Upper lobe of left lung (tissue), 6 donors: ENCODE measurements around the gene ATAD1. TPM values are rescaled to one million over a fixed set of nuclear protein-coding genes. Genes with fewer than 3 reads are reported as not detected.

Experiments used
- ATAC-seq, 2 donors: fragments of 200-7000 bp; cut with Tn5 transposase; one replicate each; pipeline ENCODE4 v1.9.1; 2022; ENCODE audit warnings: mild to moderate bottlenecking in 2 of 2, moderate library complexity in 2 of 2; ENCODE audit not compliant: low FRiP score in 2 of 2
- DNase-seq, 2 donors: peaks; one replicate each; pipeline ENCODE4 v3.0.0-alpha.2; 2019 to 2020
- H3K27ac ChIP-seq, 4 donors: fragments of 200-600 bp; sonication (generic); one replicate each; pipeline ENCODE4 v1.5.1; 2016 to 2019
- H3K27me3 ChIP-seq, 4 donors: fragments of 200-600 bp; sonication (generic); one replicate each; pipeline ENCODE4 v1.5.1; 2017 to 2019
- H3K36me3 ChIP-seq, 4 donors: fragments of 200-600 bp; sonication (generic); one replicate each; pipeline ENCODE4 v1.5.1; 2016 to 2019
- H3K4me1 ChIP-seq, 4 donors: fragments of 200-600 bp; sonication (generic); one replicate each; pipeline ENCODE4 v1.5.1; 2018 to 2019
- H3K4me3 ChIP-seq, 4 donors: fragments of 200-600 bp; sonication (generic); one replicate each; pipeline ENCODE4 v1.5.1; 2017 to 2019; ENCODE audit warnings: mild to moderate bottlenecking in 2 of 4, moderate library complexity in 1 of 4
- H3K9me3 ChIP-seq, 4 donors: fragments of 200-600 bp; sonication (generic); one replicate each; pipeline ENCODE4 v1.5.1; 2018 to 2019
- EP300 ChIP-seq, 4 donors: sonication (generic); formaldehyde crosslinking; IDR thresholded peaks; one replicate each; pipeline ENCODE4 v1.5.1; 2017; ENCODE audit warnings: antibody characterized with exemption in 4 of 4, control low read depth in 2 of 4
- POLR2A ChIP-seq, 4 donors: fragments of 450-650 bp; IDR thresholded peaks; one replicate each; pipeline ENCODE4 v1.5.1; 2016 to 2017; ENCODE audit warnings: antibody characterized with exemption in 4 of 4, mild to moderate bottlenecking in 2 of 4
- POLR2AphosphoS5 ChIP-seq, 2 donors: sonication (generic); formaldehyde crosslinking; IDR thresholded peaks; one replicate each; pipeline ENCODE4 v1.5.1; 2017; ENCODE audit warnings: antibody characterized with exemption in 2 of 2
- WGBS, 2 donors: methylation state at CpG; one replicate each; pipeline ENCODE4 v1.1.5; 2017 to 2018; 5-methylcytosine and 5-hydroxymethylcytosine counted together
- total RNA-seq, 6 donors: library from RNA; depleted of rRNA in 4 of 6; stranded (reverse); fragments of >200 nt in 4 of 6; gene quantifications; one replicate each; pipeline versions ENCODE4 v1.1.0 to v1.2.1, GENCODE V29; 2016 to 2021
- TF ChIP-seq, protein P1 (sequence below), 6 experiments: fragments of 450-650 bp in 4 of 6; fragments of 200-600 bp in 2 of 6; sonication (generic) in 2 of 6; IDR thresholded peaks; one replicate each; pipeline ENCODE4 v1.5.1; 2016 to 2019; ENCODE audit warnings: antibody characterized with exemption in 6 of 6
- donor health status: DM: no; HTN: no; CAD: no; lungs with moderate emphysema.
- donor health status: DM: no; HTN: yes; CAD: no; lungs with severe emphysema.

Gene ATAD1
- total RNA-seq, 6 donors from 2014 or later: 6.3 to 66.9 (median 36.2) TPM

DNA sequence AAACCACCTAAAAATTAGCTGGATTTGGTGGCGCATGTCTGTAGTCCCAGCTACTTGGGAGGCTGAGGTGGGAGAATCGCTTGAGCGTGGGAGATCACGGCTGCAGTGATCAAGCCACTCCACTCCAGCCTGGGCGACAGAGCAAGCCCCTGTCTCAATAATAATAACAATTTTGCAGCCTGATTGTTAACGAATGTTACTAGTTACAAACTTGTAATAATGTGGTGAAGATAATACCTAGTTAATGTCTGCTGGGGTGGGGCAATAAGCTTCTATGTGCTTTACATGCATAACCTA, 1.2 kb upstream of the ATAD1 start:
- H3K4me3 ChIP-seq: no peak overlapping the region
- TF ChIP-seq POLR2A (IDR thresholded peaks at IDR 0.05): no peak
- ATAC-seq: no peak
- no peaks in the 10 kb centered on the region for H3K9me3 ChIP-seq
- peaks cover 5 to 28% (median 22%) of the 10 kb centered on the region in 4 donors for H3K4me1 ChIP-seq
- H3K36me3 ChIP-seq: peaks cover 0 to under 1% (median 0%) of the 10 kb centered on the region in 4 donors
- no peaks in the 10 kb centered on the region for H3K27me3 ChIP-seq
- H3K27ac ChIP-seq: no peak overlapping the region
- no peak for DNase-seq
- WGBS, 2 donors: 91 to 93% methylated on average over 6 of the region's 6 CpGs

DNA sequence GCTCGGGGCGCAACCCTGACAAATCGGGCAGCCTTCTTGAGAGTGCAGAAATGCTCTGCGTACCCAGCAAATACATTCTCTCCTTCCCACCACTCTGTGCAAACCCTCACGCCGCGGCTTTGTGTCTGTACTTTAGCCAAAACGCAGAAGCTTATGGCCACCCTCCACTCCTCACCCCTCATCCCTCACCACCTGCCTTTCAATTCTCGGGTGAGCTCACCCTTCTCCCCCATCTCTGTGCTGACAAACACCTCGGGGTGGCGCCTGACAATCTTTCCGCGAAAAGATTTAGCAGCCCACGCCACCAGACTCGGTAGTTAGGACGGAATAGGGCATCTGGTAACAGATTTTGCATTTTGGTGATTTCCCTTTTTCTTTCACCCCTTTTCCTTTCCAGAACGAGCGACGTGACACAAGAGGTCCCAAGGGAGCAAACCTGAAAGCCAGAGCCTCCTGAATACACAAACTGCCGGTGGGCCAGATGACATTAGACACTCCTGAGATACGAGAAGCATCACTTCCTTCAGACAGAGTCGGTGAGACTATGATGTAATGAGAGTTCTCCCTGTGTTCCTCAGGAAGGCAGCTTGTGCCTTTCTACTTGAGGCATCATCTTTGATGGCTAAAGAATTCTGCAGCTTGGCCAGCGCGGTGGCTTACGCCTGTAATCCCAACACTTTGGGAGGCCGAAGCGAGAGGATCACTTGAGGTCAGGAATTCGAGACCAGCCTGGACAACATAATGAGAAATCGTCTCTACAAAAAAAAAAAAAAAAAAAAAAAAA, 671 bp upstream of the ATAD1 start:
- TF ChIP-seq POLR2AphosphoS5 (IDR thresholded peaks at IDR 0.05): peak in 1 of 2 donors; percentile 5
- TF ChIP-seq, protein P1, sequence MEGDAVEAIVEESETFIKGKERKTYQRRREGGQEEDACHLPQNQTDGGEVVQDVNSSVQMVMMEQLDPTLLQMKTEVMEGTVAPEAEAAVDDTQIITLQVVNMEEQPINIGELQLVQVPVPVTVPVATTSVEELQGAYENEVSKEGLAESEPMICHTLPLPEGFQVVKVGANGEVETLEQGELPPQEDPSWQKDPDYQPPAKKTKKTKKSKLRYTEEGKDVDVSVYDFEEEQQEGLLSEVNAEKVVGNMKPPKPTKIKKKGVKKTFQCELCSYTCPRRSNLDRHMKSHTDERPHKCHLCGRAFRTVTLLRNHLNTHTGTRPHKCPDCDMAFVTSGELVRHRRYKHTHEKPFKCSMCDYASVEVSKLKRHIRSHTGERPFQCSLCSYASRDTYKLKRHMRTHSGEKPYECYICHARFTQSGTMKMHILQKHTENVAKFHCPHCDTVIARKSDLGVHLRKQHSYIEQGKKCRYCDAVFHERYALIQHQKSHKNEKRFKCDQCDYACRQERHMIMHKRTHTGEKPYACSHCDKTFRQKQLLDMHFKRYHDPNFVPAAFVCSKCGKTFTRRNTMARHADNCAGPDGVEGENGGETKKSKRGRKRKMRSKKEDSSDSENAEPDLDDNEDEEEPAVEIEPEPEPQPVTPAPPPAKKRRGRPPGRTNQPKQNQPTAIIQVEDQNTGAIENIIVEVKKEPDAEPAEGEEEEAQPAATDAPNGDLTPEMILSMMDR (IDR thresholded peaks at IDR 0.05): no peak
- WGBS, 2 donors: 16% methylated on average over 28 to 29 of the region's 29 CpGs
- ATAC-seq: peak; percentile 62 to 69
- Histone ChIP-seq H3K36me3 (peaks cover 0 to 6% (median 0%) of the 10 kb centered on the region in 4 donors), H3K9me3 (no peaks in the 10 kb centered on the region), H3K27me3 (no peaks in the 10 kb centered on the region), H3K27ac (peak overlapping the region; percentile 86 to 90 (median 90)), H3K4me1 (peaks cover 5 to 28% (median 22%) of the 10 kb centered on the region in 4 donors), H3K4me3 (peak overlapping the region; percentile 40 to 89 (median 67))
- peak in 1 of 2 donors; percentile 36 for DNase-seq

DNA sequence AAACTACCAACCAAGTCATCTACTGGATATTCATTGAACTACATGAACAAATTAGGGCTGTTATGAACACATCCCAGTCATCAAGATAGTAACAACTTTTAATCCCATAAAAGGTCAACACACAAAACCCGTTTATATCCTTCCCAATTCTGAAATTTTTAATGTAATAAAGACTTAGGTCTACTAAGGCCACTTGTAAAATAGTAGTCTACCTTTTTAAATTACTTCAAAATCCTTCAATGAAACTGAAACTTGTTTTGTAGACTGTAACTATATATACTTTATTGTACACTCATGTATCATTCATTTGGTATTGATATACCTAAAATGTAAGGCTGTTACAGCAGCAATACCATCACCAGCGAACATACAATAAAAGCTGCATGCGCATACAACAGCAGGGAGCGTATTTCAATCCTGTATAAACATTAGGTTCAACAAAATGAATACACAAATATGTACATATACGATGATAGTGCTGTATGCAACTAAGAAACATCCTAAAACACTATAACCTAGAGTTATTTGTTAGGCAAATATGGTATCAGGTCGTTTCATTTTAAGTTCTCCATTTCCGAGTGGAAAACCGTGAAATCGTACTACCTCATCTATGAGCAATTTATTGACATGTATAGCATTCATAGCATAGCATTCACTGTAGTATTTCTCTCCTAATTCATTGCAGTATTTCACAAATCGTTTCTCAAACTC, 973 bp downstream of the ATAD1 start:
- Histone ChIP-seq H3K9me3 (no peaks in the 10 kb centered on the region), H3K4me3 (peak overlapping the region; percentile 40 to 89 (median 67)), H3K27ac (peak overlapping the region; percentile 86 to 90 (median 90)), H3K36me3 (peaks cover 0 to 12% (median 2%) of the 10 kb centered on the region in 4 donors), H3K4me1 (peaks cover 5 to 28% (median 22%) of the 10 kb centered on the region in 4 donors), H3K27me3 (no peaks in the 10 kb centered on the region)
- no peak for ATAC-seq
- no peak for DNase-seq
- 21 to 25% methylated on average over 10 of the region's 10 CpGs for WGBS, 2 donors
- TF ChIP-seq POLR2AphosphoS5 (IDR thresholded peaks at IDR 0.05) (no peak), EP300 (IDR thresholded peaks at IDR 0.05) (no peak), POLR2A (IDR thresholded peaks at IDR 0.05) (no peak)
- TF ChIP-seq, protein P1 (IDR thresholded peaks at IDR 0.05): no peak

DNA sequence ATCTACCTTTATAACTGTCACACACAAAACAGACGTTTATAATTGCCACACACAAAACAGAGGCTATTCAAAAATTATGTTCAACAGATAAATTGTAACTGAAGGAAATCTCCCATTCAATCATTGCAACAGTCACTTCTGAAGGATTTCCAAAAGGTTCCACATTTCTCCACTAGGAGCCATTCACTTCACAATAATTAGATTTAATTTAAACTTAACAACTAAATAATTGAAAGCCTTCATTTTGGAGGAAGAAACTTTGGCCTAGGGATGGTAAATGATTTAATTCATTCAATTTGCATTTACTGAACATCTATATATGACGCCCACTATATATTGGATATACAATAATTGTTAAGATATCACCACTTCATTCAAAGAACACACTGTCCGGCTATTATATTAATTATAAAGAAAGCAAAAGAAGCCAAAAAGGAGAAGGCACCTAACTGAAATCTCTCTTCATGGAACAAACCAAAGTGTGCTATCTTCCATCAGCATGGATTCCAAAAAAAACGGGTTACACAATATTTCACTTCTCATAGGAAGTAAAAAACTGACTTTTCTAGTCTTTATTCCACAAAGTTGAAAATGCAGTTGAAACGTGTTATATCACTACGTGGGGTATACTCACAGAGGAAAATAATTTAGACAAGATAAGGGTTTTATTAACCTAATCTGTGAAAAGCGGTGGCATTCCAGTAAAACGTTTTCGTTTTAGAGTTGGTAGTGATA, 1.7 kb downstream of the ATAD1 start:
- Histone ChIP-seq H3K4me3 (peak overlapping the region in 1 of 4 donors; percentile 75), H3K27ac (no peak overlapping the region), H3K36me3 (peaks cover 0 to 18% (median 2%) of the 10 kb centered on the region in 4 donors), H3K4me1 (peaks cover 5 to 28% (median 22%) of the 10 kb centered on the region in 4 donors), H3K9me3 (no peaks in the 10 kb centered on the region), H3K27me3 (no peaks in the 10 kb centered on the region)
- ATAC-seq: no peak
- no peak for DNase-seq
- TF ChIP-seq EP300 (IDR thresholded peaks at IDR 0.05) (no peak), POLR2A (IDR thresholded peaks at IDR 0.05) (no peak), POLR2AphosphoS5 (IDR thresholded peaks at IDR 0.05) (no peak)
- TF ChIP-seq, protein P1 (IDR thresholded peaks at IDR 0.05): peak in 2 of 6 experiments; percentile 7 to 9
- WGBS, 2 donors: 69 to 72% methylated on average over 9 of the region's 9 CpGs
